Inflammatory macrophage treated with lipopolysaccharide for 1 hour (primary cell): ENCODE measurements around the gene NOP16.

ENCODE experiments used
- DNase-seq, 2 donors: peaks; one replicate each; pipeline ENCODE4 v3.0.0-alpha.2; 2020 to 2022

The NOP16 gene

DNA sequence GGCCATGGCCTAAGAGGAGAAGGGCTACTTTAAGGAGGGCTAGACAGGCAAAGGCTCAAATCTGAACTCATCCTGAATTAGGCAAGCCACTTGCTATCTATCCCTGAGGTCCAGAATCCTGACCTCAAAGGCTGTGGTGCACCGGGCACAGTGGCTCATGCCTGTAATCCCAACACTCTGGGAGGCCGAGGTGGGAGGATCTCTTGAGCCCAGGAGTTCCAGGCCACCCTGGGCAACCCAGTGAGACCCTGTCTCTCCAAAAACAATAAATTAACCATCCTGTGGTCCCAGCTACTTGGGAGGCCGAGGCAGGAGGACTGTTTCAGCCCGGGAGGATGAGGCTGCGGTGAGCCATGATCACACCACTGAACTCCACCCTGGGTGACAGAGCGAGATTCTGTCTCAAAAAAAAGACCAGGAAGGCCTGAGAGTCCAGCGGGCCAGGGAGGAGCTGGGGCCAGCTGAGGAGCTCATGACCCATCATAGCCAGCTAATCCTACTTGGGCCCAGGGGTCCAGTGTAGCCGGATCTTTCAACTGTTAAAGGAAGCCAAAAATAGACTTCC lies 4.0 kb downstream of the NOP16 start:
- DNase-seq, result no peak

- DNase-seq, result no peak
Measured at GRCh38 chr5:176383961-176384360, 4.4 kb downstream of the NOP16 start.

DNA sequence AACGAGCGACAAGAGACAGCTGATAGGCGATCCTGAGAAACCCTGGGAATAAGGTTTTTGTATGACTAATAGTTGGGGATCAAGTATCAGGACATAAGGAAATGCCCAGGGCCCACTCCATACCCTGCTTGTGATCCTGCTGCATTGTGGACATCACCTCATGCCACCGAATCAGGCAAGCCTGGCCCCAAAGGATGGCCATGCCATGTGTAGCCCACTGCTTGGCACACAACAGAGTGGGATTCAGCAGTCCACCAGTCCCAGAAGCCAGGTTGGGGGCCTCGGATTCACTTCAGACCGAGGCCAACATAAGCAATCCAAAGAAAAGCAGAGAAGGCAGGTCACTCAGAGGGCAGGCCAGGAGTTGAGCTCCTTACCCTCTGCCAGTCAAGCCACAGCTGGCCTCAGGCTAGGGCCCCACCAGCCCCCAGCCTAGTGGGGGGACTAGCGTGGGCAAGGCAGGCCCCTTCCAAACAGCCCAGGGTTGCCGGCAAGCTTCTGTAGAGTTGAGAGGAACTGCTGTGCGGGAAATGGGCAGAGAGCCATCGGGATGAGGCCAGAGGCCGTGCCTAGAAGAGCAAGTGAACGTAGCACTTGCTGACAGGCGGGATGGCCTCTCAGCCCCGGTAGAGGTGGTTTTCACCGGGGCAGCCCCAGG lies 5.0 kb downstream of the NOP16 start:
- no peak for DNase-seq

- no peak for DNase-seq
Measured at GRCh38 chr5:176382721-176383120, 5.7 kb downstream of the NOP16 start.

DNA sequence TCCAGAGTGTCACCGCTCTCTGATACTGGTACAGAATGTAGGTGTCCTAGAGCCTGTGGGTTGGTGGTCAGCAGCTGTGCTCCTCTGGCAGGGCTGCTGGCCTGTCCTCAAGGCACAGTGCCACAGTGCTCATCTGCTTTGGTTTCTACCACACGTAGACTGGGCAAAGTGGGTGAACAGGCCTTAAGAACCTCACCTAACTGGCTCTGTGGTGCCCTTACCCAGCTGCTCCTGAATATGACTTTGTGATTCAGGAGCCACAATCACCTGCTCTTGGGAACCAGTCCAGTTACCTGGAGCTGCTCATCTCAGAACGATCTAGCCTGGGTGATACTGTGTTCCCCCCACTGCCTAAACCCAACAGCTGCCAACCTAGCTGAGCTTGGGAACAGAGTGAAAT lies 6.4 kb downstream of the NOP16 start:
- DNase-seq, result no peak

GRCh38 chr5:176381423-176381822 lies 7.0 kb downstream of the NOP16 start:
- DNase-seq, result no peak

DNA sequence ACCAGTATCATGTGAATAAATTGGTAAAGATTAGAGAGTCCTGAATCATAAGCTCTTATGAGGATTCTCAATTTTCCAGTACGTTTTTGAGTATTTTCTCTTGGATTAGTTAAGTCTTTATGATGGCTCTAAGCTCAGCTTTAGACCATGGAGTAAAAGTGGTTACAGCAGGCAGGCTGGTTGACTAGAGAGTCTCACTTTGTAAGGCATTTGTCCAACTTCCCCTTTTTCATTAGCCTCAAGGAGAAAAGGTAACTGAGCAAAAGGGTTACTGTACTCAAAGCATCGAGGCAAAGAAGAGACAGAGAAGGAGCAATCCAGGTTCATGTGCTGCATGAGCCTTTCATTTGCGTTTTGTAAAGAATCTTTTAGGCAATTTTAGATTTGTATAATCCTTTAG lies 8.5 kb downstream of the NOP16 start:
- no peak for DNase-seq

- DNase-seq, result peak in 1 of 2 donors; percentile 8
Measured at GRCh38 chr5:176373100-176373818, 15.1 kb downstream of the NOP16 start.

- DNase-seq, result peak; percentile 12 to 59
Measured at GRCh38 chr5:176371621-176372539, 16.5 kb downstream of the NOP16 start.

DNA sequence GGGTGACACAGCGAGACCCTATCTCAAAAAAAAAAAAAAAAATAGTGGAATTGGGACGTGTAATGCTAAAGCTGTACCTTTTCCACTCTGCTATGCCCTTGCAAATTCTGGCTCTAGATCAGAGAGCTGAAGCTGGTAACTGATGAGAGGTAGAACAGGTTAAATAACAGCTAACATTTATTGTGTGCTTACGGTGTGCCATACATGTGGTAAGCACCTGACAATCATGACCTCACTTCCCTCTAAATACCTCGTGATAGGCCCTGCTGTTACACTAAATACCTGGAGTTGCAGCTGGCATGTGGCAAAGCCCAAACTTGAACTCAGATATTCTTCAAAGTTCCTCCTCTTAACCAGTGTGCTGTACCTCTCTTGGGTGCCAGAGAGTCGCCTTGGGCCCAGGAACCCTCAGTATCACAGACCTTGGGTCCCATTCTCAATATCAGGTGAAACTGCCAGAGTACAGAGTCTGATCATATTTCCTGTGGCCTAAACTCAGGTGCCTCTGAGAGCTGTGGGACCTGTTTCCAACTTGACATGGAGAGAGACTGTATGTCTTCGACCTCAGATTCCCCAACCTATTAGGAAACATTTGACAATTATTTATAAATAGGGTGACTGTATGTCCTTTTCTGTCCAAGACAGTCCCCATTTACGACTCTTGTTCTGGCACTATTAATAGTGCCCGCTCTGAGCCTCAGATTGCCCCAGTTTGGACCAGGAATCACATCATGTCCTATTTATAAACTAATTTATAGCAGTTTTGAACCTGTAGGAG lies 18.3 kb downstream of the NOP16 start:
- no peak for DNase-seq

DNA sequence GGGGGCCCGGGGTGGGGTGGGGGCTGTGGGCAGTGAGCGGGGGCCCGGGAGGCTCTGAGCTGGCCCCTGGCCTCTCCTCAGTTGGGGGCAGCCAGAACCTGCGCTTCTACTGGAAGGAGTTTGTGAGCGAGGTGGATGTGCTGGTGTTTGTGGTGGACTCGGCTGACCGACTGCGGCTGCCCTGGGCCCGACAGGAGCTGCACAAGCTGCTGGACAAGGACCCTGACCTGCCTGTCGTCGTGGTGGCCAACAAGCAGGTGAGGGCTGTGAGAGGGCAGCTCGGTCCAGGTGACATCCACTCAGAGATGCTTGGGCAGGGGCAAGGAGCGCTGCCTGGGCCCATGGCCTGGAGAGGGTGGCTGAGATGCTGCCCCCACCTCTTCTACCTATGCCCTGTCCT lies 19.7 kb downstream of the NOP16 start:
- DNase-seq, result no peak

DNA sequence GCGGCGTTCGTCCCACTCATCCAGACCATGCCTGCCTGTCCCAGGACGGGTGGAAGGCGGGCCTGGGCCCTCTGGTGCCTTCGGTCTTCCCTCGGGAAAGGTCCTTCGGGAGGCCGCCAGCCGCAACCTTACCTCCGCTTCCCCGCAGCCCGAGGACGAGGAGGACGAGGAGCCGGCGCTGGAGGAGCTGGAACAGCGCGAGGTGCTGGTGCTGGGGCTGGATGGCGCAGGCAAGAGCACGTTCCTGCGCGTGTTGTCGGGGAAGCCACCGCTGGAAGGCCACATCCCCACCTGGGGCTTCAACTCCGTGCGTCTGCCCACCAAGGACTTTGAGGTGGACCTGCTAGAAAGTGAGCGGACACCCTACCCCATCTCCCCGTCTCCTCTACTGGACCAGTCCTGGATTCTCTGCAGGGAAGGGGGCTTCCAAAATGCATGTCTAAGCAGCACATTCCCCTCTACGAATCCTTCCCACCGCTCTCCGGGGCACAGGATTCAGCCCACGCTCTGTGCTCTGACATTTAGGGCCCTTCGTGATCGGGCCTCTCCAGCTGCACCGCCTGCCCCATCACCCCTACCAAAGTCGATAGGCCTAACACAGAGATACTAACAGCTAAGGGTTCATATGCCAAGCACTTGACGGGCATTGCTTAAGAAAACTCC lies 22.0 kb downstream of the NOP16 start:
- DNase-seq, result no peak

- peak; percentile 9 to 19 for DNase-seq
Measured at GRCh38 chr5:176365351-176366231, 22.8 kb downstream of the NOP16 start, which contains the start of gene ARL10. Gene ARL10, plus strand, starts transcription at chr5:176365487. Its CDS starts 77 bp downstream, at chr5:176365564.

- DNase-seq, result no peak
Measured at GRCh38 chr5:176364765-176365350, 23.5 kb downstream of the NOP16 start.

- DNase-seq, result no peak
Measured at GRCh38 chr5:176362233-176362490, 26.2 kb downstream of the NOP16 start.

DNA sequence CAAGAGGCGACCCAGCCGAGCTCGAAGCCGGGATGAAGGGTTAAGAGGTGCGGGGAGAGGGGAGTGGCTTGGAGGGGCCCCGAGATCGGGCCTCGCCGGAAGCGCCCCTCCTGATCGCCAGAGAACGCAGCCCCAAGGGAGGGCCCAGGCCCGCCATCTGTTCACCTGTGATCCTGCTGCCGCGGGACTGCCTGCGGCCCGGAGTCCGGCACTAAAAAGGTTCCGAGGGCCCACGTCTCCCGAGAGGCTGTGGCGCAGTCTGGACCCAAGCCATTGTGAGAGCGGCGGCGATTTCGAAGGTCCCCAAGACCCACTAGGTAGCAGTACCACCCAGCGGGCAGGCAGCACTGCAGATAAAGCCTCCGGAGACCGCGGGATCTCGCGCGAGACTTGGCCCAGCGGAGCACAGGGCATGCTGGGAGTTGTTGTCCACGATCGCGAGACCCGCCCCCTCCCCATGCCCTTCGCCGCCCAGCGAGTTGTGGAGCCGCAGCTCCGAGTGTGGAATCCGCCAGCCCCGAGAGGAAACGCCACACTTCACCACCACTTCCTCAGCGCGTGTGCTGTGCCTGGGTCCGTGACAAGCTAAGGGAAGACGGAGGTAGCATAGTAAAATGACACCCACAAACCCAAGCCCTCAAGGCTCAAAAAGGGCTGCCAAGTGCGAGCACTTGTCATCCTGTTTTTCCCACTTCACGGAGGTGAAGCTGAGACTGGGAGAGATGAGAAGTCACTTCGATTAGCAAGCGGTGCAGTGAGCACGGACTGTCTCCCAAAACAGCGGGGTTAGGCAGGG lies 26.8 kb downstream of the NOP16 start, which contains the start of gene KIAA1191:
TSS of gene KIAA1191 (minus strand) at position 328 of the 796 bp plus-strand sequence. CDS start 2,256 bp downstream, outside the sequence.
- DNase-seq, result peak; percentile 90 to 94

- peak; percentile 1 to 3 for DNase-seq
Measured at GRCh38 chr5:176360894-176361436, 27.4 kb downstream of the NOP16 start.

- no peak for DNase-seq
Measured at GRCh38 chr5:176359658-176360057, 28.7 kb downstream of the NOP16 start.

GRCh38 chr5:176356179-176356566 lies 32.2 kb downstream of the NOP16 start:
- DNase-seq, result no peak
